ENCODE data around the gene HOXC4. TPM values are rescaled to one million over a fixed set of nuclear protein-coding genes. Genes with fewer than 3 reads are reported as not detected.
A peak's percentile ranks its signal among the peaks of the same experiment; 100 is the strongest.

The HOXC4 gene
- total RNA-seq, 6 experiments from 2014 or later, result 0.35 to 0.73 (median 0.38) TPM; not detected in 2

GRCh38 chr12:54015018-54015931, 38.4 kb upstream of the HOXC4 start:
- DNase-seq, result no peak
- Mint-ChIP-seq H3K27me3 (ENCODE audit: insufficient read depth) (peaks cover 57% of the 10 kb centered on the region), H3K27ac (no peak overlapping the region), H3K4me3 (no peak overlapping the region), H3K9me3 (no peaks in the 10 kb centered on the region), H3K36me3 (ENCODE audit: low read depth) (no peaks in the 10 kb centered on the region), H3K4me1 (ENCODE audit: low read depth) (peaks cover 30% of the 10 kb centered on the region)
- TF ChIP-seq, protein P1, sequence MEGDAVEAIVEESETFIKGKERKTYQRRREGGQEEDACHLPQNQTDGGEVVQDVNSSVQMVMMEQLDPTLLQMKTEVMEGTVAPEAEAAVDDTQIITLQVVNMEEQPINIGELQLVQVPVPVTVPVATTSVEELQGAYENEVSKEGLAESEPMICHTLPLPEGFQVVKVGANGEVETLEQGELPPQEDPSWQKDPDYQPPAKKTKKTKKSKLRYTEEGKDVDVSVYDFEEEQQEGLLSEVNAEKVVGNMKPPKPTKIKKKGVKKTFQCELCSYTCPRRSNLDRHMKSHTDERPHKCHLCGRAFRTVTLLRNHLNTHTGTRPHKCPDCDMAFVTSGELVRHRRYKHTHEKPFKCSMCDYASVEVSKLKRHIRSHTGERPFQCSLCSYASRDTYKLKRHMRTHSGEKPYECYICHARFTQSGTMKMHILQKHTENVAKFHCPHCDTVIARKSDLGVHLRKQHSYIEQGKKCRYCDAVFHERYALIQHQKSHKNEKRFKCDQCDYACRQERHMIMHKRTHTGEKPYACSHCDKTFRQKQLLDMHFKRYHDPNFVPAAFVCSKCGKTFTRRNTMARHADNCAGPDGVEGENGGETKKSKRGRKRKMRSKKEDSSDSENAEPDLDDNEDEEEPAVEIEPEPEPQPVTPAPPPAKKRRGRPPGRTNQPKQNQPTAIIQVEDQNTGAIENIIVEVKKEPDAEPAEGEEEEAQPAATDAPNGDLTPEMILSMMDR (IDR thresholded peaks at IDR 0.05), result no peak

GRCh38 chr12:54016051-54016450, 37.6 kb upstream of the HOXC4 start:
- no peaks in the 10 kb centered on the region for H3K9me3 Mint-ChIP-seq
- H3K36me3 Mint-ChIP-seq (ENCODE audit: low read depth), result no peaks in the 10 kb centered on the region
- TF ChIP-seq, protein P1 (IDR thresholded peaks at IDR 0.05), result no peak
- H3K27me3 Mint-ChIP-seq (ENCODE audit: insufficient read depth), result peaks cover 54% of the 10 kb centered on the region
- H3K4me1 Mint-ChIP-seq (ENCODE audit: low read depth), result peaks cover 28% of the 10 kb centered on the region
- no peak overlapping the region; the same call in 1 of the 2 replicates for H3K27ac Mint-ChIP-seq
- peak overlapping the region; percentile 89; the same call in 1 of the 2 replicates for H3K4me3 Mint-ChIP-seq
- no peak for DNase-seq

DNA sequence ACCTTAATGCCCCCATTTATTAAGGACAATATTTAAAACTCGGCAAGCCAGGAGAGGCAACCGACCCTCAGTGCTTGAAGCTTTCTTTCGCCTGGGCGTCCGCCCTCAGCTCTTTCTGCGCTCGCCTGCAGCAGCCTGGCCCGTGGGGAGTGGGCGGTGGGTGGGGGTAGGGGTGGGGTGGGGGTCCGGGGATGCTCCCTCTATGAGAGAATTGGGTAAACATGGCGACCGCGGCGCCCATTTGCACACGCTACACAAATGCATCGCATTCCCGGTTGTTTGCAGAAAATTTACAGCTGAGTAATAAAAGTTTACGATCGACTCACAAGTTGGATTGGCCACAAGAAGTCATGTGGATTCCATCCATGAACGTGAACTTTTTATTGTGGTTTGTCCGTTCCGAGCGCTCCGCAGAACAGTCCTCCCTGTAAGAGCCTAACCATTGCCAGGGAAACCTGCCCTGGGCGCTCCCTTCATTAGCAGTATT, 37.1 kb upstream of the HOXC4 start:
- Mint-ChIP-seq H3K27ac (no peak overlapping the region; the same call in 1 of the 2 replicates), H3K4me1 (ENCODE audit: low read depth) (peaks cover 23% of the 10 kb centered on the region), H3K27me3 (ENCODE audit: insufficient read depth) (peaks cover 53% of the 10 kb centered on the region), H3K9me3 (no peaks in the 10 kb centered on the region), H3K4me3 (peak overlapping the region; percentile 89), H3K36me3 (ENCODE audit: low read depth) (no peaks in the 10 kb centered on the region)
- TF ChIP-seq, protein P1 (IDR thresholded peaks at IDR 0.05), result no peak
- peak; percentile 68 for DNase-seq

DNA sequence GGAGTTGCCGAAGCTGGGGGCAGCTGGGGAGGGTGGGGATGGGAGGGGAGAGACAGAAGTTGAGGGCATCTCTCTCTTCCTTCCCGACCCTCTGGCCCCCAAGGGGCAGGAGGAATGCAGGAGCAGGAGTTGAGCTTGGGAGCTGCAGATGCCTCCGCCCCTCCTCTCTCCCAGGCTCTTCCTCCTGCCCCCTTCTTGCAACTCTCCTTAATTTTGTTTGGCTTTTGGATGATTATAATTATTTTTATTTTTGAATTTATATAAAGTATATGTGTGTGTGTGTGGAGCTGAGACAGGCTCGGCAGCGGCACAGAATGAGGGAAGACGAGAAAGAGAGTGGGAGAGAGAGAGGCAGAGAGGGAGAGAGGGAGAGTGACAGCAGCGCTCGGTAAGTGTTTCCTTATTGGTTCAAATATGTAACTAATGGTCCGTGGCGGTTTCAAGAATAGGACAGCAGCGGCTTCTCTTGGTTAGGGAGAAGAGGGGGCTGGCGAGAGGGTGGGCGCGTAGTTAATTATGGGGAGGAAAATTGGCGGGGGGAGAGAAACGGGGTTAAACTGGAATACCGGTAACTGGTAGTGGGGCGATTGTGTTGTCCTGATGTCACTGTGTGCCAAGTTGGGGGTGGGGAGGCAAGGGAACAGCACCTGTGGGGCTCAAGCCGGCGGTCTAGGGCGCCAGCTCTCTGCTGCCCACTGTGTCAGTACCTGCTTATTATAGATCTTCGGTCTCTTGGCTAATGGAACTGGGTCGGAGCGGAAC, 36.4 kb upstream of the HOXC4 start:
- DNase-seq, result no peak
- no peaks in the 10 kb centered on the region for H3K9me3 Mint-ChIP-seq
- TF ChIP-seq, protein P1 (IDR thresholded peaks at IDR 0.05), result no peak
- H3K4me3 Mint-ChIP-seq, result peak overlapping the region; percentile 89
- H3K4me1 Mint-ChIP-seq (ENCODE audit: low read depth), result peaks cover 20% of the 10 kb centered on the region
- H3K36me3 Mint-ChIP-seq (ENCODE audit: low read depth), result no peaks in the 10 kb centered on the region
- peaks cover 56% of the 10 kb centered on the region for H3K27me3 Mint-ChIP-seq (ENCODE audit: insufficient read depth)
- peak overlapping the region; percentile 64 for H3K27ac Mint-ChIP-seq

- H3K4me3 Mint-ChIP-seq, result peak overlapping the region; percentile 89
- no peaks in the 10 kb centered on the region for H3K36me3 Mint-ChIP-seq (ENCODE audit: low read depth)
- H3K4me1 Mint-ChIP-seq (ENCODE audit: low read depth), result peaks cover 20% of the 10 kb centered on the region
- DNase-seq, result peak; percentile 28
- H3K27me3 Mint-ChIP-seq (ENCODE audit: insufficient read depth), result peaks cover 57% of the 10 kb centered on the region
- TF ChIP-seq, protein P1 (IDR thresholded peaks at IDR 0.05), result no peak
- H3K27ac Mint-ChIP-seq, result peak overlapping the region; percentile 64
- no peaks in the 10 kb centered on the region for H3K9me3 Mint-ChIP-seq
Measured at GRCh38 chr12:54017878-54018467, 35.7 kb upstream of the HOXC4 start.

All from HFFc6 (cell line).